HEK293 (cell line): ENCODE data around the gene BRSK1.

Experiments used
- CTCF ChIA-PET: fragments of 350-600 bp; formaldehyde crosslinking; extraction: SDS; loops from one replicate; lab custom pipeline; 2021; ENCODE audit warnings: antibody characterized with exemption; lab: Yijun Ruan, JAX
- POLR2A ChIA-PET: fragments of 300-600 bp; formaldehyde crosslinking; extraction: SDS; loops from one replicate; lab custom pipeline; 2020; ENCODE audit warnings: antibody characterized with exemption, inconsistent platforms; lab: Yijun Ruan, JAX
- H3K27ac ChIP-seq: fragments of 200-500 bp; sonication (Bioruptor generic); 2 replicates; pipeline ENCODE4 v1.5.1; 2014; ENCODE audit warnings: low read depth, low read length, control low read depth, inconsistent platforms; ENCODE audit errors: extremely low read depth
- H3K36me3 ChIP-seq, 2 experiments: fragments of 200-500 bp in 1 of 2; sonication (Bioruptor generic) in 1 of 2; 1 replicate in 1 of 2; 2 replicates in 1 of 2; pipeline ENCODE4 v1.5.1; 2014 to 2017; ENCODE audit warnings: inconsistent platforms in 2 of 2, low read length in 2 of 2; ENCODE audit not compliant: control insufficient read depth in 2 of 2, insufficient read depth in 1 of 2
- H3K4me1 ChIP-seq: fragments of 200-500 bp; sonication (Bioruptor generic); 2 replicates; pipeline ENCODE4 v1.5.1; 2014; ENCODE audit warnings: mild to moderate bottlenecking, low read length, inconsistent platforms; ENCODE audit not compliant: control insufficient read depth, insufficient read depth
- H3K4me3 ChIP-seq: 2 replicates; pipeline ENCODE4 v1.5.1; 2011; ENCODE audit warnings: low read depth, mild to moderate bottlenecking, control low read depth, low read length, moderate library complexity
- H3K9me3 ChIP-seq: fragments of 200-500 bp; sonication (Bioruptor generic); 2 replicates; pipeline ENCODE4 v1.5.1; 2014; ENCODE audit warnings: low read depth, low read length, inconsistent platforms; ENCODE audit not compliant: control insufficient read depth, insufficient read depth
- REPIN1 ChIP-seq: fragments of 450-650 bp; formaldehyde crosslinking; IDR thresholded peaks from 2 replicates; pipeline ENCODE4 v1.5.1; 2017; ENCODE audit warnings: missing biosample characterization, missing genetic modification characterization, low read depth
- TCF7L2 ChIP-seq: IDR thresholded peaks from 2 replicates; pipeline ENCODE4 v1.6.1; 2011; ENCODE audit warnings: low read depth, mild to moderate bottlenecking, inconsistent platforms, low read length, moderate library complexity, borderline replicate concordance
- ZBTB10 ChIP-seq: fragments of 450-650 bp; formaldehyde crosslinking; IDR thresholded peaks from 2 replicates; pipeline ENCODE4 v1.5.1; 2016; ENCODE audit warnings: missing biosample characterization, missing genetic modification characterization
- ZBTB26 ChIP-seq: fragments of 450-650 bp; formaldehyde crosslinking; optimal IDR thresholded peaks from 2 replicates; pipeline ENCODE3; 2016; ENCODE audit warnings: missing biosample characterization, mild to moderate bottlenecking, missing genetic modification characterization
- ZEB2 ChIP-seq: fragments of 450-650 bp; formaldehyde crosslinking; IDR thresholded peaks from 2 replicates; pipeline ENCODE4 v1.5.1; 2016; ENCODE audit warnings: missing biosample characterization, missing genetic modification characterization
- ZNF114 ChIP-seq: fragments of 450-650 bp; formaldehyde crosslinking; IDR thresholded peaks from 2 replicates; pipeline ENCODE4 v1.5.0; 2017; ENCODE audit warnings: missing biosample characterization, missing genetic modification characterization
- ZNF140 ChIP-seq: fragments of 450-650 bp; formaldehyde crosslinking; IDR thresholded peaks from 2 replicates; pipeline ENCODE4 v1.5.1; 2016; ENCODE audit warnings: missing biosample characterization, missing genetic modification characterization
- ZNF157 ChIP-seq: fragments of 450-650 bp; formaldehyde crosslinking; IDR thresholded peaks from 2 replicates; pipeline ENCODE4 v1.5.1; 2016; ENCODE audit warnings: missing biosample characterization, missing genetic modification characterization
- ZNF174 ChIP-seq: fragments of 450-650 bp; formaldehyde crosslinking; IDR thresholded peaks from 2 replicates; pipeline ENCODE4 v1.5.0; 2017; ENCODE audit warnings: missing biosample characterization, mild to moderate bottlenecking, missing genetic modification characterization
- ZNF24 ChIP-seq: fragments of 450-650 bp; formaldehyde crosslinking; IDR thresholded peaks from 2 replicates; pipeline ENCODE4 v1.5.1; 2016; ENCODE audit warnings: missing biosample characterization, missing genetic modification characterization
- ZNF366 ChIP-seq: fragments of 450-650 bp; formaldehyde crosslinking; conservative IDR thresholded peaks from 2 replicates; pipeline ENCODE4 v1.5.1; 2016; ENCODE audit warnings: missing biosample characterization, missing genetic modification characterization
- ZNF37A ChIP-seq: fragments of 450-650 bp; IDR thresholded peaks from 2 replicates; pipeline ENCODE4 v1.5.1; 2018; ENCODE audit warnings: missing biosample characterization, missing genetic modification characterization
- ZNF398 ChIP-seq: fragments of 450-650 bp; formaldehyde crosslinking; IDR thresholded peaks from 2 replicates; pipeline ENCODE4 v1.5.1; 2017; ENCODE audit warnings: missing biosample characterization, missing genetic modification characterization
- ZNF501 ChIP-seq: fragments of 450-650 bp; formaldehyde crosslinking; IDR thresholded peaks from 2 replicates; pipeline ENCODE4 v1.5.1; 2016; ENCODE audit warnings: missing biosample characterization, missing genetic modification characterization
- ZNF548 ChIP-seq: fragments of 450-650 bp; formaldehyde crosslinking; IDR thresholded peaks from 2 replicates; pipeline ENCODE4 v1.5.1; 2016; ENCODE audit warnings: missing biosample characterization, missing genetic modification characterization
- ZNF580 ChIP-seq: fragments of 450-650 bp; formaldehyde crosslinking; IDR thresholded peaks from 2 replicates; pipeline ENCODE4 v1.5.1; 2016; ENCODE audit warnings: missing biosample characterization, missing genetic modification characterization
- TF ChIP-seq, protein P1 (sequence below): fragments of 450-650 bp; formaldehyde crosslinking; IDR thresholded peaks from 2 replicates; pipeline ENCODE4 v1.5.1; 2016; ENCODE audit warnings: missing biosample characterization, missing genetic modification characterization, low read depth
- TF ChIP-seq, protein P2 (sequence below): fragments of 450-650 bp; formaldehyde crosslinking; IDR thresholded peaks from 2 replicates; pipeline ENCODE4 v1.5.1; 2017; ENCODE audit warnings: missing biosample characterization, missing genetic modification characterization
- TF ChIP-seq, protein P3 (sequence below): IDR thresholded peaks from 2 replicates; pipeline ENCODE4 v1.6.1; 2011; ENCODE audit warnings: mild to moderate bottlenecking, low read depth, low read length, borderline replicate concordance

Gene BRSK1

GRCh38 chr19:55247621-55248099 is 36.1 kb upstream of the BRSK1 start:
- CTCF ChIA-PET, result no interaction called here
- Histone ChIP-seq H3K4me1 (no peaks in the 10 kb centered on the region), H3K4me3 (no peak overlapping the region), H3K27ac (no peak overlapping the region), H3K9me3 (no peaks in the 10 kb centered on the region), H3K36me3 (peaks cover 32 to 70% of the 10 kb centered on the region in 2 experiments; a peak in 2 of 3 replicates)
- TF ChIP-seq, protein P1, sequence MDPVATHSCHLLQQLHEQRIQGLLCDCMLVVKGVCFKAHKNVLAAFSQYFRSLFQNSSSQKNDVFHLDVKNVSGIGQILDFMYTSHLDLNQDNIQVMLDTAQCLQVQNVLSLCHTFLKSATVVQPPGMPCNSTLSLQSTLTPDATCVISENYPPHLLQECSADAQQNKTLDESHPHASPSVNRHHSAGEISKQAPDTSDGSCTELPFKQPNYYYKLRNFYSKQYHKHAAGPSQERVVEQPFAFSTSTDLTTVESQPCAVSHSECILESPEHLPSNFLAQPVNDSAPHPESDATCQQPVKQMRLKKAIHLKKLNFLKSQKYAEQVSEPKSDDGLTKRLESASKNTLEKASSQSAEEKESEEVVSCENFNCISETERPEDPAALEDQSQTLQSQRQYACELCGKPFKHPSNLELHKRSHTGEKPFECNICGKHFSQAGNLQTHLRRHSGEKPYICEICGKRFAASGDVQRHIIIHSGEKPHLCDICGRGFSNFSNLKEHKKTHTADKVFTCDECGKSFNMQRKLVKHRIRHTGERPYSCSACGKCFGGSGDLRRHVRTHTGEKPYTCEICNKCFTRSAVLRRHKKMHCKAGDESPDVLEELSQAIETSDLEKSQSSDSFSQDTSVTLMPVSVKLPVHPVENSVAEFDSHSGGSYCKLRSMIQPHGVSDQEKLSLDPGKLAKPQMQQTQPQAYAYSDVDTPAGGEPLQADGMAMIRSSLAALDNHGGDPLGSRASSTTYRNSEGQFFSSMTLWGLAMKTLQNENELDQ, result no peak
- TF ChIP-seq ZNF501 (tag by site-specific recombination), result no peak
- TF ChIP-seq, protein P2, sequence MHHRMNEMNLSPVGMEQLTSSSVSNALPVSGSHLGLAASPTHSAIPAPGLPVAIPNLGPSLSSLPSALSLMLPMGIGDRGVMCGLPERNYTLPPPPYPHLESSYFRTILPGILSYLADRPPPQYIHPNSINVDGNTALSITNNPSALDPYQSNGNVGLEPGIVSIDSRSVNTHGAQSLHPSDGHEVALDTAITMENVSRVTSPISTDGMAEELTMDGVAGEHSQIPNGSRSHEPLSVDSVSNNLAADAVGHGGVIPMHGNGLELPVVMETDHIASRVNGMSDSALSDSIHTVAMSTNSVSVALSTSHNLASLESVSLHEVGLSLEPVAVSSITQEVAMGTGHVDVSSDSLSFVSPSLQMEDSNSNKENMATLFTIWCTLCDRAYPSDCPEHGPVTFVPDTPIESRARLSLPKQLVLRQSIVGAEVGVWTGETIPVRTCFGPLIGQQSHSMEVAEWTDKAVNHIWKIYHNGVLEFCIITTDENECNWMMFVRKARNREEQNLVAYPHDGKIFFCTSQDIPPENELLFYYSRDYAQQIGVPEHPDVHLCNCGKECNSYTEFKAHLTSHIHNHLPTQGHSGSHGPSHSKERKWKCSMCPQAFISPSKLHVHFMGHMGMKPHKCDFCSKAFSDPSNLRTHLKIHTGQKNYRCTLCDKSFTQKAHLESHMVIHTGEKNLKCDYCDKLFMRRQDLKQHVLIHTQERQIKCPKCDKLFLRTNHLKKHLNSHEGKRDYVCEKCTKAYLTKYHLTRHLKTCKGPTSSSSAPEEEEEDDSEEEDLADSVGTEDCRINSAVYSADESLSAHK (tag by site-specific recombination), result no peak
- TF ChIP-seq ZEB2 (tag by site-specific recombination), result no peak
- TF ChIP-seq ZNF24, result no peak
- TF ChIP-seq ZNF37A, result no peak
- TF ChIP-seq TCF7L2, result no peak
- no peak for TF ChIP-seq ZNF140 (tag by site-specific recombination)
- no peak for TF ChIP-seq ZNF114
- no peak for TF ChIP-seq ZNF548
- no peak for TF ChIP-seq ZNF580 (tag by site-specific recombination)
- no peak for TF ChIP-seq ZNF174 (tag by site-specific recombination)
- TF ChIP-seq ZBTB10, result no peak
- TF ChIP-seq ZNF366 (tag by site-specific recombination), result no peak
- TF ChIP-seq, protein P3, sequence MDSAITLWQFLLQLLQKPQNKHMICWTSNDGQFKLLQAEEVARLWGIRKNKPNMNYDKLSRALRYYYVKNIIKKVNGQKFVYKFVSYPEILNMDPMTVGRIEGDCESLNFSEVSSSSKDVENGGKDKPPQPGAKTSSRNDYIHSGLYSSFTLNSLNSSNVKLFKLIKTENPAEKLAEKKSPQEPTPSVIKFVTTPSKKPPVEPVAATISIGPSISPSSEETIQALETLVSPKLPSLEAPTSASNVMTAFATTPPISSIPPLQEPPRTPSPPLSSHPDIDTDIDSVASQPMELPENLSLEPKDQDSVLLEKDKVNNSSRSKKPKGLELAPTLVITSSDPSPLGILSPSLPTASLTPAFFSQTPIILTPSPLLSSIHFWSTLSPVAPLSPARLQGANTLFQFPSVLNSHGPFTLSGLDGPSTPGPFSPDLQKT, result no peak
- no peak for TF ChIP-seq ZBTB26 (tag by site-specific recombination)
- TF ChIP-seq ZNF398 (tag by site-specific recombination), result no peak
- TF ChIP-seq ZNF157 (tag by site-specific recombination), result no peak
- TF ChIP-seq REPIN1 (tag by site-specific recombination), result no peak
- POLR2A ChIA-PET, result interaction anchor here (1.5 kb wide), 1 partner anchor 11 kb away, joined by 7 read pairs; the partner anchor contains the start of gene PPP6R1
